ENCODE measurements around the gene ZNF562. TPM values are rescaled to one million over a fixed set of nuclear protein-coding genes. Genes with fewer than 3 reads are reported as not detected.

Gene ZNF562
- polyA plus RNA-seq, 2 of the 4 experiments (the other 2 are of a cell fraction): 8.5 to 16.1 TPM

- ChIA-PET POLR2A (no interaction called here), CTCF (no interaction called here)
These were observed 7.0 kb downstream of the ZNF562 start for GRCh38 chr19:9667898-9668297.

GRCh38 chr19:9658769-9659168 is 16.1 kb downstream of the ZNF562 start:
- POLR2A ChIA-PET: no interaction called here
- no peak overlapping the region for H3K4me3 ChIP-seq
- TF ChIP-seq HES2 (IDR thresholded peaks at IDR 0.05): no peak
- TF ChIP-seq MAZ (IDR thresholded peaks at IDR 0.05; ENCODE audit: borderline replicate concordance, low read depth, low read length): no peak
- TF ChIP-seq RAD21 (conservative IDR thresholded peaks at IDR 0.05 in 1 of 2, IDR thresholded peaks at IDR 0.05 in 1 of 2): no peak
- no peak for TF ChIP-seq SMC3 (IDR thresholded peaks at IDR 0.05)
- no peak for TF ChIP-seq ZC3H11A (IDR thresholded peaks at IDR 0.05)
- TF ChIP-seq MYC (IDR thresholded peaks at IDR 0.05; ENCODE audit: borderline replicate concordance, low read length): no peak
- TF ChIP-seq FOXS1 (CRISPR knock-in tag; IDR thresholded peaks at IDR 0.05): no peak
- no peak for TF ChIP-seq CBX2 (IDR thresholded peaks at IDR 0.05; ENCODE audit: borderline replicate concordance, low read depth)
- TF ChIP-seq FOSB (CRISPR knock-in tag; IDR thresholded peaks at IDR 0.05): no peak
- no peak for TF ChIP-seq NFE2L2 (conservative IDR thresholded peaks at IDR 0.05; ENCODE audit: low read length)
- no peak for TF ChIP-seq USF2 (IDR thresholded peaks at IDR 0.05)
- TF ChIP-seq RARB (CRISPR knock-in tag; IDR thresholded peaks at IDR 0.05): no peak
- no peak for TF ChIP-seq MAX (IDR thresholded peaks at IDR 0.05)
- no peak for TF ChIP-seq EHMT2 (IDR thresholded peaks at IDR 0.05; ENCODE audit: low read depth)
- TF ChIP-seq ESRRA (IDR thresholded peaks at IDR 0.05; ENCODE audit: borderline replicate concordance, low read length): no peak
- no peak for TF ChIP-seq EHF (CRISPR knock-in tag; IDR thresholded peaks at IDR 0.05)
- TF ChIP-seq FOSL2 (IDR thresholded peaks at IDR 0.05): no peak
- TF ChIP-seq FOSL2 (CRISPR knock-in tag; IDR thresholded peaks at IDR 0.05): no peak
- no peak for TF ChIP-seq CHD4 (IDR thresholded peaks at IDR 0.05; ENCODE audit: borderline replicate concordance)
- TF ChIP-seq REST (IDR thresholded peaks at IDR 0.05): no peak
- DNase-seq (ENCODE audit: low read depth in 1 of 2, low spot score in 1 of 2) (no peak), ATAC-seq (no peak), FAIRE-seq (no peak)
- CTCF ChIA-PET: no interaction called here
- no peaks in the 10 kb centered on the region for H3K4me1 ChIP-seq
- H3K9me3 ChIP-seq: peaks cover 75% of the 10 kb centered on the region
- no peak overlapping the region for H3K27ac ChIP-seq
- no peak overlapping the region for H3K4me2 ChIP-seq
- WGBS (ENCODE audit: missing lambda C conversion rate): 100% methylated on average over 2 of the region's 2 CpGs

More at GRCh38 chr19:9667898-9668297, 7.0 kb downstream of the ZNF562 start:
- Histone ChIP-seq H3K4me3 (no peak overlapping the region), H3K4me1 (no peaks in the 10 kb centered on the region), H3K27ac (no peak overlapping the region), H3K4me2 (no peak overlapping the region), H3K9me3 (peaks cover 90% of the 10 kb centered on the region)
- DNase-seq (ENCODE audit: low read depth in 1 of 2, low spot score in 1 of 2) (no peak), FAIRE-seq (no peak), ATAC-seq (no peak)
- TF ChIP-seq BHLHE40 (IDR thresholded peaks at IDR 0.05; ENCODE audit: low read depth, low read length) (no peak), NPAS2 (CRISPR knock-in tag; IDR thresholded peaks at IDR 0.05; ENCODE audit: borderline replicate concordance) (no peak), JUNB (IDR thresholded peaks at IDR 0.05) (no peak), RAD21 (conservative IDR thresholded peaks at IDR 0.05 in 1 of 2, IDR thresholded peaks at IDR 0.05 in 1 of 2) (no peak), HEYL (CRISPR knock-in tag; IDR thresholded peaks at IDR 0.05) (no peak), POLR2AphosphoS2 (conservative IDR thresholded peaks at IDR 0.05; ENCODE audit: low read length) (no peak), FOSL2 (IDR thresholded peaks at IDR 0.05) (no peak), FOSL2 (CRISPR knock-in tag; IDR thresholded peaks at IDR 0.05) (no peak), HMGXB4 (CRISPR knock-in tag; IDR thresholded peaks at IDR 0.05; ENCODE audit: borderline replicate concordance) (no peak), MAZ (IDR thresholded peaks at IDR 0.05; ENCODE audit: borderline replicate concordance, low read depth, low read length) (no peak), ATOH8 (CRISPR knock-in tag; IDR thresholded peaks at IDR 0.05; ENCODE audit: low read depth) (no peak)
- WGBS (ENCODE audit: missing lambda C conversion rate): 92% methylated on average over 3 of the region's 3 CpGs
